Naive thymus-derived CD4-positive, alpha-beta T cell (primary cell): ENCODE data around the gene NEDD4L. TPM values are rescaled to one million over a fixed set of nuclear protein-coding genes. Genes with fewer than 3 reads are reported as not detected.

Experiments used
- ATAC-seq: fragments of 150-1000 bp; cut with Tn5 transposase; 2 replicates; pipeline ENCODE4 v1.10.0; 2021; ENCODE audit warnings: mild to moderate bottlenecking, moderate library complexity
- CTCF ChIA-PET: fragments of 350-600 bp; sonication (Branson Sonifier 250); formaldehyde crosslinking; loops from one replicate; lab custom pipeline; 2021; ENCODE audit warnings: antibody characterized with exemption; lab: Charles Lee
- POLR2A ChIA-PET: fragments of 350-600 bp; sonication (Branson Sonifier 250); formaldehyde crosslinking; loops from one replicate; lab custom pipeline; 2021; ENCODE audit warnings: antibody characterized with exemption, inconsistent platforms; lab: Charles Lee
- DNase-seq, 9 donors: peaks; one replicate each; pipeline versions ENCODE4 v3.0.0 to v3.0.0-alpha.2; 2020 to 2022; ENCODE audit warnings: mixed read lengths in 1 of 9
- H3K27ac ChIP-seq: one replicate; pipeline ENCODE4 v1.7.0; 2013; ENCODE audit warnings: mild to moderate bottlenecking, low read depth, low read length, moderate library complexity
- H3K27me3 ChIP-seq, 2 donors: one replicate each; pipeline ENCODE4 v1.7.0; 2013; ENCODE audit warnings: low read length in 2 of 2, mild to moderate bottlenecking in 2 of 2, moderate library complexity in 2 of 2; ENCODE audit not compliant: control insufficient read depth in 2 of 2, insufficient read depth in 2 of 2
- H3K36me3 ChIP-seq, 3 experiments: 1 replicate in 2 of 3; 2 replicates in 1 of 3; pipeline ENCODE4 v1.7.0; 2013; ENCODE audit warnings: low read length in 3 of 3, mild to moderate bottlenecking in 3 of 3, moderate library complexity in 1 of 3; ENCODE audit not compliant: insufficient read depth in 3 of 3, control insufficient read depth in 2 of 3
- H3K4me1 ChIP-seq, 2 donors: one replicate each; pipeline ENCODE4 v1.7.0; 2013; ENCODE audit warnings: low read length in 2 of 2, mild to moderate bottlenecking in 2 of 2, moderate library complexity in 1 of 2; ENCODE audit not compliant: control insufficient read depth in 2 of 2, insufficient read depth in 2 of 2
- H3K4me3 ChIP-seq: 2 replicates; pipeline ENCODE4 v1.7.0; 2013; ENCODE audit warnings: mild to moderate bottlenecking, low read length
- H3K9me3 ChIP-seq, 3 experiments: 1 replicate in 2 of 3; 2 replicates in 1 of 3; pipeline ENCODE4 v1.7.0; 2013; ENCODE audit warnings: low read length in 3 of 3; ENCODE audit not compliant: control insufficient read depth in 2 of 3
- H3K27ac Mint-ChIP-seq, 9 donors: one replicate each; pipeline ENCODE4 v1.8.0; 2020 to 2022; ENCODE audit warnings: mixed read lengths in 9 of 9, mild to moderate bottlenecking in 8 of 9, moderate library complexity in 5 of 9, inconsistent platforms in 2 of 9
- H3K27me3 Mint-ChIP-seq, 5 donors: one replicate each; pipeline ENCODE4 v1.8.0; 2021 to 2022; ENCODE audit warnings: mixed read lengths in 5 of 5, mild to moderate bottlenecking in 1 of 5
- H3K36me3 Mint-ChIP-seq, 5 donors: one replicate each; pipeline ENCODE4 v1.8.0; 2020 to 2022; ENCODE audit warnings: mixed read lengths in 5 of 5, mild to moderate bottlenecking in 3 of 5, inconsistent platforms in 1 of 5
- H3K4me1 Mint-ChIP-seq, 7 donors: one replicate each; pipeline ENCODE4 v1.8.0; 2020 to 2022; ENCODE audit warnings: mixed read lengths in 7 of 7, mild to moderate bottlenecking in 3 of 7, inconsistent platforms in 1 of 7
- H3K4me3 Mint-ChIP-seq, 10 donors: one replicate each; pipeline ENCODE4 v1.8.0; 2020 to 2022; ENCODE audit warnings: mild to moderate bottlenecking in 10 of 10, mixed read lengths in 10 of 10, moderate library complexity in 6 of 10, inconsistent platforms in 2 of 10
- H3K9me3 Mint-ChIP-seq, 11 donors: one replicate each; pipeline ENCODE4 v1.8.0; 2020 to 2022; ENCODE audit warnings: mixed read lengths in 11 of 11, mild to moderate bottlenecking in 4 of 11, inconsistent platforms in 1 of 11, moderate library complexity in 1 of 11
- intact Hi-C, 2 donors: fragments of 100-400 bp; cut with micrococcal nuclease; formaldehyde crosslinking; loops; one replicate each; pipeline ENCODE4 v1.15.1; 2023
- polyA plus RNA-seq, 2 donors: library from polyadenylated mRNA; unstranded; fragments of 300-500 nt; fragmentation: Illumina TruSeq; gene quantifications; one replicate each; pipeline ENCODE4 v1.2.3, GENCODE V29; 2021
- total RNA-seq, 6 experiments: library from RNA in 5 of 6; stranded (reverse) in 5 of 6; gene quantifications; 1 replicate in 5 of 6; 2 replicates in 1 of 6; pipeline ENCODE4 v1.2.3 and lab custom pipeline; 2021 to 2026

The NEDD4L gene
- total and polyA plus RNA-seq, 7 experiments from 2014 or later = 1.1 to 10.3 (median 4.2) TPM

DNA sequence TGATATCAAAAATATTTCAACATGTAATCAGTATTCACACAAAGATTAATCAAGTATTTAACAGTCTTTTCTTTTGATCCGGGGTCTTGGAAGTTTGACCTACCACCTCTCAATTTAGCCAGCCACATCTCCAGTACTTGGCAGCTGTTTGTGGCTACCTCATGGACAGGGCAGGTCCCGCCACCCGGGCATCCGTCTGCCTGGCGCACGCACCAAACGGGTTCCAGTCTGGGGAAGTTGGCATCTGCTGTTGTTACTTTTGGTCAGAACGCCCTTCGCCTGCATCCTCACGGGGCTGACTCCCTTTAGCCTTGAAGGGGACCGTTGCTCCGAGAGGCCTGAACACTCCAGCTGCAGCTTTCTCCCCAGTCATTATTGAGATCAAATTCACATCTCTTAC lies 81.7 kb downstream of the NEDD4L start:
- Mint-ChIP-seq H3K4me3 (no peak overlapping the region), H3K27me3 (peaks cover 0 to 9% (median 3%) of the 10 kb centered on the region in 5 donors), H3K36me3 (no peaks in the 10 kb centered on the region), H3K4me1 (peaks cover 0 to 3% (median 0%) of the 10 kb centered on the region in 7 donors), H3K27ac (no peak overlapping the region), H3K9me3 (no peaks in the 10 kb centered on the region)
- Histone ChIP-seq H3K36me3 (no peaks in the 10 kb centered on the region), H3K27ac (no peak overlapping the region), H3K27me3 (no peaks in the 10 kb centered on the region), H3K4me3 (no peak overlapping the region), H3K4me1 (no peaks in the 10 kb centered on the region), H3K9me3 (no peaks in the 10 kb centered on the region)
- ATAC-seq (no peak), DNase-seq (no peak)
- intact Hi-C loops = no loop called here
- POLR2A ChIA-PET = no interaction called here
- CTCF ChIA-PET = interaction anchor here (1.0 to 1.1 kb wide), 2 partner anchors 12 to 244 kb away, joined by 3 to 4 read pairs; no protein-coding TSS in a partner anchor

DNA sequence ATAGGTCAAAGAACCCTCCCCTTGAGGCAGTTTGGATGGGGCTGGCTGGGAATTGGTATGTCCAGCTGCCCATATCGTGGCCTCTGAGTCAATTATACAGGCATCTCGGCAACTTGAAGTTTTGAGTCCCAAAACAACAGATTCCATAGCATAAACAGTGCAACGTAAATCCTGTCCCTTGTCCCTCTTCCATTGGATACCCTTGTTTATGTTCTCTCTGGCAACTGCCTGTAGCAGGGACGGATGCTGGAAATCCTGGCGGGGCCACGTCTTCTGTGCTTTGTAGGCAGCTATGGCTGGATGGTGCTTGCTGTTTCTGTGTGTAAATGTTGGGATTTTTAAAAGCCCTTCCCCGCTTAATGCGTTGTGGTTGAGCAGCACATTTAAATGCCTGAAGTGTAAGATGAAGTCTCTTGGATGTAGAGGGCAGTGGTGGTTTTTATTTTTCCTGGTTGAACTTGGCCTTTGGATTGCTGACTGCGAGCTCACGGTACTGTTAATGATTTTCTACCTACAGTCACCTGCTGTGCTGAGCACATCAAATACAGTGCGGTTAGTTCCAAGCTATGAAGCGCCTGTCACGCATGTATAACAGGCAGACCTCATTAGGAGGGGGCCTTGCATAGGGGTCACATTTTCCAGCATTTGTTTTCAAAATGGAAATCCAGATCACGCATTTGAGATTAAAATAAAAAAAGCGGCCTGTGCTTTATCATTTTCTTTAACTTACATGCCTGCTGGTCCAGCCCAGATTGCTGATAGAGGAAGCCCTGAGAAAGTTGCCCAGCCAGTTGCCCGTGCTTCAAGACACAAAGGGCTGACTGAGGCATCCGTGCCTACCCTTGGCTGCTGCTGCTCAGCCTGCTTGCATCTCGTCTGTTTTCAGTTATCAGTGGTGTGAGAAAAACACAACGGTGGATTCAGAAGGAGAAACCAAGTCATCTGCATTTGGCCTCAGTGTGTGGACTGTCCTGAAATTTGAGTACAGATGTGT lies 84.7 kb downstream of the NEDD4L start:
- CTCF ChIA-PET = interaction anchor here (1.4 kb wide), 1 partner anchor 85 kb away, joined by 3 read pairs; no protein-coding TSS in a partner anchor
- no peaks in the 10 kb centered on the region for H3K36me3 Mint-ChIP-seq
- Histone ChIP-seq H3K36me3 (no peaks in the 10 kb centered on the region), H3K27ac (no peak overlapping the region), H3K9me3 (no peaks in the 10 kb centered on the region), H3K4me3 (no peak overlapping the region), H3K27me3 (no peaks in the 10 kb centered on the region), H3K4me1 (no peaks in the 10 kb centered on the region)
- peaks cover 0 to 3% (median 0%) of the 10 kb centered on the region in 7 donors for H3K4me1 Mint-ChIP-seq
- peaks cover 0 to 9% (median 3%) of the 10 kb centered on the region in 5 donors for H3K27me3 Mint-ChIP-seq
- no peak for DNase-seq
- intact Hi-C loops = no loop called here
- H3K9me3 Mint-ChIP-seq = no peaks in the 10 kb centered on the region
- no peak for ATAC-seq
- POLR2A ChIA-PET = no interaction called here
- H3K4me3 Mint-ChIP-seq = no peak overlapping the region
- no peak overlapping the region for H3K27ac Mint-ChIP-seq

DNA sequence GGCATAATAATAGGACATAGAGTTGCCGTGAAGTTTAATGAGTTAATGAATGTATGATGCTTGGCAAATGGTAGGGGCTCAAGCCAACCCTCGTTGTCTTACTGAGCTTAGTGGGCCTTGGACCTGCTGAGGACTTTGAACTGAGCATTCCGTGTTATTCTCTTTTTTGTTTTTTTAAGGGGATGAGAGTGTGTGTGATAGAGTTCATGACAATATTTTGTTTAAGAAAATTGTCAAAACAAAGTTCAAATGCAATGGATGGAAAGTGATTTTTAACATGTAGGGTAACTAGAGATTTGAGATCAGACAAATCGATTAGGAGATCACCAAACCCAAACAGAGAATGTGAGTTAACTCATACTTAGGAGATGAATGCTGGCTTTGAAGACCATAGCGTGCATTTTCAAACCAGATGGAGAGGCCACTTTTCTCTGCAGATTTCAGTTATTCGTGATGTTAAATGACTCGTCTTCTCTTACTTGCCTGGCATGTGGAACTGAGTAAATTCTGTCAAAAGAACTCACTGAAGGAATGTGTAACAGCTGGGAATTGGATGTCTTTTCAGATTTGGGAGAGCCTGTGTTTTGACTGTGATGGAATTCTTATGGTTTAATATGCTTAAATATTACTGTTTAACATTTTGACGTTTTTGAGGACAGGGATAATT lies 88.7 kb downstream of the NEDD4L start:
- no peaks in the 10 kb centered on the region for H3K27me3 ChIP-seq
- ChIA-PET CTCF (no interaction called here), POLR2A (no interaction called here)
- no peaks in the 10 kb centered on the region for H3K36me3 Mint-ChIP-seq
- peaks cover 9 to 23% (median 19%) of the 10 kb centered on the region in 5 donors for H3K27me3 Mint-ChIP-seq
- intact Hi-C loops = no loop called here
- no peak overlapping the region for H3K27ac Mint-ChIP-seq
- no peaks in the 10 kb centered on the region for H3K4me1 ChIP-seq
- peaks cover 5 to 14% (median 7%) of the 10 kb centered on the region in 7 donors for H3K4me1 Mint-ChIP-seq
- no peaks in the 10 kb centered on the region for H3K36me3 ChIP-seq
- no peak overlapping the region for H3K4me3 ChIP-seq
- H3K4me3 Mint-ChIP-seq = no peak overlapping the region
- H3K9me3 Mint-ChIP-seq = peaks cover 0 to 2% (median 0%) of the 10 kb centered on the region in 11 donors
- no peaks in the 10 kb centered on the region for H3K9me3 ChIP-seq
- ATAC-seq (no peak), DNase-seq (no peak)
- no peak overlapping the region for H3K27ac ChIP-seq

DNA sequence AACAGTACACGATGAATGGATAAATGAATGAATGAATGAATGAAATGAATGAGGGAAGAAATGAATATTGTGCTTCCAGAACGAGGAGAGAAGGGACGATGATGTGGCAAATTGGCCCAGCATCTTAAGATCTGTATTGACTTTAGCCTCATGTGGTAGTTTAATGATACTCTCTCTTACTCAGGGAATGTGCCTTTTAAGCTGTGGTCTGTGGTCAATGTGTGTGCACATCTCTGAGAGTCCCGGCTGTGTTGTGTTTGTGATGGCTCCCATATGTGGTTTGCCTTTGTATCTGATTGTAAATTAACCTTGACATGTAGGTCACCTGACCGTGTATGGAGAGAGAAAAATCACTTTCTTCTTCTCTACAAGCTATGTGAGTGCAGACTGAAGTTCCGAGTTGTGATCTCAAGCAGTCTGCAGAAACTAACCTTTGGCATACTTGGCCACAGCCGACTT lies 91.2 kb downstream of the NEDD4L start:
- ChIA-PET POLR2A (no interaction called here), CTCF (interaction anchor here (0.5 to 1.4 kb wide), 4 partner anchors 10 to 581 kb away, joined by 3 to 7 read pairs (median 4); no protein-coding TSS in a partner anchor)
- H3K9me3 ChIP-seq = no peaks in the 10 kb centered on the region
- H3K27me3 ChIP-seq = no peaks in the 10 kb centered on the region
- Mint-ChIP-seq H3K4me3 (no peak overlapping the region), H3K4me1 (peaks cover 5 to 14% (median 8%) of the 10 kb centered on the region in 7 donors), H3K27ac (no peak overlapping the region), H3K36me3 (no peaks in the 10 kb centered on the region), H3K9me3 (peaks cover 0 to 2% (median 0%) of the 10 kb centered on the region in 11 donors), H3K27me3 (peaks cover 12 to 31% (median 24%) of the 10 kb centered on the region in 5 donors)
- DNase-seq (no peak), ATAC-seq (peak; percentile 68)
- H3K4me3 ChIP-seq = no peak overlapping the region
- no peak overlapping the region for H3K27ac ChIP-seq
- intact Hi-C loops = loop anchor here in 1 of 2 donors (1.0 to 5.0 kb wide), 2 partner anchors 92 to 253 kb away; no protein-coding TSS in a partner anchor
- H3K4me1 ChIP-seq = no peaks in the 10 kb centered on the region
- no peaks in the 10 kb centered on the region for H3K36me3 ChIP-seq

DNA sequence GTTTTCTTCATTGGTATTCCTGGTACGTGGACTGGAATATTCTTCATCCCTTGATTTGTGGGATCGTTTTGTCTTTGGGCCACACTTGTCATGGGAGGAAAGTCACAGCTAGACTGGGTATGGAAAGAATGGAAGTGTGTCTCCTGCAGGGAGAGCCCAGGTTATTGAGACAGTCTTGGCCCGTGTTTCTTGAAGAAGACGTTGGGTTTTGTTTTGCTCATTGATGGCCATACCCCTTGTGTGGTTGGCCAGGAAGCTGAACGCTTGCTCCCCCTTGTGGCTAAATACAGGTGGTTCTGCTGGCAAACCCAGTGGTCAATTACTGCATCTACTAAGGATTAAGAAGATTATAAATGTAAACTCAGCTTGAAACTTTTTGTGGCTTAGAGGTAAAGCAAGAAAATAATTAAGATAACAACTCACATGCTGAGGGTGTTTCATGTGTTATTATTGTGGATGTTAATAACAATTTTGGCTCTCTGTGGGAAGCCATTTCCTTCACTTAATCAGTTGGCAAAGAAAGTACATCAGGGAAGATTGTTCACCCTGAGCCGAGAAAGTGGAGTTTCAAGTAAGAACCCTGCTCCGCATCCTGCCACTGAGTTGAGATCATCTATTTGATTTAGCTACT lies 91.8 kb downstream of the NEDD4L start:
- no peaks in the 10 kb centered on the region for H3K4me1 ChIP-seq
- H3K4me3 Mint-ChIP-seq = no peak overlapping the region
- no peak overlapping the region for H3K27ac Mint-ChIP-seq
- H3K9me3 Mint-ChIP-seq = peaks cover 0 to 2% (median 0%) of the 10 kb centered on the region in 11 donors
- POLR2A ChIA-PET = no interaction called here
- no peaks in the 10 kb centered on the region for H3K36me3 ChIP-seq
- no peaks in the 10 kb centered on the region for H3K27me3 ChIP-seq
- no peaks in the 10 kb centered on the region for H3K9me3 ChIP-seq
- H3K36me3 Mint-ChIP-seq = no peaks in the 10 kb centered on the region
- no peak overlapping the region for H3K4me3 ChIP-seq
- H3K27me3 Mint-ChIP-seq = peaks cover 12 to 31% (median 24%) of the 10 kb centered on the region in 5 donors
- intact Hi-C loops = loop anchor here (1.0 to 5.0 kb wide), 3 partner anchors 93 to 254 kb away; no protein-coding TSS in a partner anchor
- DNase-seq (peak in 7 of 9 donors; percentile 13 to 42 (median 28)), ATAC-seq (peak; percentile 79)
- H3K4me1 Mint-ChIP-seq = peaks cover 5 to 14% (median 8%) of the 10 kb centered on the region in 7 donors
- CTCF ChIA-PET = interaction anchor here (0.7 to 1.4 kb wide), 4 partner anchors 9 to 94 kb away, joined by 3 to 7 read pairs (median 4); no protein-coding TSS in a partner anchor
- H3K27ac ChIP-seq = no peak overlapping the region

DNA sequence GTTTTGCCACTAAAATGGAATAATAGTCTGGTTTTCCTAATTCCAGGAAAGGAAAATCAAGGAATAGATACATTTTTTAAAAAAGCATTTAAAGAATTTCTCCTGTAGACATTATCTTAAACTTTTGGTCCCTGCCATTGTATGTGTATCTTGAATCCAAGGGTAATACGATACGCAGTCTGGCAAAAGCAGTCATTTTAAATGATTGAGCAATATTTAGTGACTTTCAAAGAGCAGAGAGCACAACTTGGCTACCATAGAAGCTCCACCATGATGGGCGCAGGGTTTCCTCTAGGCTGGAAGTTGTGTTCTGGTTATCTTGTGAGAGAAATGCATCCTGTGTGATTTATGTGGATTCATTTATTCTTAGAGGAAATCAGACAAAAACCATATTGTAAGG lies 92.9 kb downstream of the NEDD4L start:
- no peak overlapping the region for H3K4me3 ChIP-seq
- no peak for DNase-seq
- H3K4me3 Mint-ChIP-seq = no peak overlapping the region
- H3K4me1 ChIP-seq = no peaks in the 10 kb centered on the region
- peaks cover 5 to 14% (median 8%) of the 10 kb centered on the region in 7 donors for H3K4me1 Mint-ChIP-seq
- no peaks in the 10 kb centered on the region for H3K36me3 Mint-ChIP-seq
- H3K9me3 ChIP-seq = no peaks in the 10 kb centered on the region
- intact Hi-C loops = loop anchor here (1.0 to 5.0 kb wide), 3 partner anchors 94 to 255 kb away; no protein-coding TSS in a partner anchor
- H3K27me3 ChIP-seq = no peaks in the 10 kb centered on the region
- ChIA-PET POLR2A (no interaction called here), CTCF (interaction anchor here (0.7 to 0.8 kb wide), 2 partner anchors 11 to 93 kb away, joined by 3 read pairs; no protein-coding TSS in a partner anchor)
- H3K27me3 Mint-ChIP-seq = peaks cover 18 to 31% (median 24%) of the 10 kb centered on the region in 5 donors
- peaks cover 0 to 2% (median 0%) of the 10 kb centered on the region in 11 donors for H3K9me3 Mint-ChIP-seq
- ATAC-seq = no peak
- H3K27ac Mint-ChIP-seq = no peak overlapping the region
- no peak overlapping the region for H3K27ac ChIP-seq
- H3K36me3 ChIP-seq = no peaks in the 10 kb centered on the region
